GM18517 (cell line): ENCODE data around the gene LRP4.

ENCODE experiments used
- ATAC-seq: cut with Tn5 transposase; IDR thresholded peaks from one replicate; pipeline ENCODE4 v1.9.1; 2021; ENCODE audit warnings: mild to moderate bottlenecking, moderate library complexity; ENCODE audit not compliant: unreplicated experiment

The LRP4 gene

GRCh38 chr11:46849631-46850030 is 68.7 kb downstream of the LRP4 start:
- no peak for ATAC-seq

- ATAC-seq: peak; percentile 2
These were observed 71.9 kb downstream of the LRP4 start for GRCh38 chr11:46846510-46846830.

- peak; percentile 89 for ATAC-seq
These were observed 72.4 kb downstream of the LRP4 start, which contains the start of gene CKAP5 for GRCh38 chr11:46845740-46846509. Gene CKAP5, minus strand, starts transcription at chr11:46846280. Its CDS starts 25,049 bp downstream, at chr11:46821231.

GRCh38 chr11:46845440-46845739 is 73.0 kb downstream of the LRP4 start:
- no peak for ATAC-seq

DNA sequence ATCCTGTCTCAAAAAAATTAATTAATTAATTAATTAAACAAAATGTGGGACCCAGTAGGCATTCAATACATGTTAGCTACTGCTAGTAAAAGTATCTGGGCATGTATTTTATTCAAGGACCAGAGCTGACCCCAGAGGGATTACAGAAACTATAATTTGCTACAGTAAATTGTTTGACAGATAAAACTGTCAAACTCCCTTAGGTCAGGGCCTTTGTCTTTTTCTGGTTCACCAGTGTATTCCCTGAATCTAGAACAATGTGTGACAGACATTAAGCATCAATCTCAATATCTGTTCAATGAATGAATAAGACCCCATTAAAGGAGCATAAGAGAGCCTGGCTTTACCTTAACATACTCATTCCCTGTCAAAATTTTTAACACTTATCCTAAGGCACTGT is 78.2 kb downstream of the LRP4 start:
- no peak for ATAC-seq

DNA sequence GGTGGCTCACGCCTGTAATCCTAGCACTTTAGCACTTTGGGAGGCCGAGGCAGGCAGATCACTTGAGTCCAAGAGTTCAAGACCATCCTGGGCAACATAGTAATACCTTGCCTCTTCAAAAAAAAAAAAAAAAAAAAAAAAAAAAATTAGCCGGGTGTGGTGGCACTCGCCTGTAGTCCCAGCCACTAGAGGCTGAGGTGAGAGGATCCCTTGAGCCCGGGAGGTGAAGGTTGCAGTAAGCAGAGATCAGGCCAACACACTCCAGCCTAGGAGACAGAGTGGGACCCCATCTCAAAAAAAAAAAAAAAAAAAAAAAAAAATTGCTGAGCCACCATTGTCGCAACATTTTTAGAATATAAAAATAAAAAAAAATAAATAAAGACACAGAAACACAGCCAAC is 79.8 kb downstream of the LRP4 start:
- ATAC-seq: no peak

DNA sequence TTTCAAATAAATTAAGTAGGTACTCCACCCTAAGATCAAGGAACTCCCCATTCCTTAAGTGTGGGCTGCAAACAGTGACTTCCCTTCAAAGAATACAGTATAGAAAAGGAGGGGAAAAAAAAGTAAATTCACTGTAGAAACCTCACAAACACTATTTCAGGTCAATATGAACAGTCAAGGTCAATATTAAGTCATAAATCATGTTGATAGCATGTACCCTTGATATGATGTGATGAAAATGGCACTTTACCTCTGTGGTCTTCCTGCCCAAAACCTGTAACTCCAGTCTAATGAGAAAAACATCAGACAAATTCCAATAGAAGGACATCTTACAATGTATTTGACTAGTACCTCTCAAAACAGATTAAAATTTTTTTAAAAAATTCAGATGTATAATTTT is 80.5 kb downstream of the LRP4 start:
- ATAC-seq: no peak

- ATAC-seq: no peak
These were observed 81.5 kb downstream of the LRP4 start for GRCh38 chr11:46836870-46837269.

DNA sequence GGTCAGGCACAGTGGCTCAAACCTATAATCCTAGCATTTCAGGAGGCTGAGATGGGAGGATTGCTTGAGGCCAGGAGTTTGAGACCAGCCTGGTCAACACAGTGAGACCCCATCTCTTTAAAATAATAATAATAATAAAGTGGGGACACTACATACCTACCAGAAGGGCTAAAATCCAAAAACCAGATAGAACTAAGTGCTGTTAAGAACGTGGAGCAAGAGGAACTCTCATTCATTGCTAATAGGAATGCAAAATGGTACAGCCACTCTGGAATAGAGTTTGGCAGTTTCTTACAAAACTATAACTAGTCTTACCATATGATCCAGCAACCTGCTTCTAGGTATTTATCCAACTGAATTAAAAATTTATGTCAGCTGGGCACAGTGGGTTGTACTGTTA is 81.9 kb downstream of the LRP4 start:
- ATAC-seq: no peak

- no peak for ATAC-seq
These were observed 82.5 kb downstream of the LRP4 start for GRCh38 chr11:46835897-46836296.

GRCh38 chr11:46834821-46835220 is 83.5 kb downstream of the LRP4 start:
- no peak for ATAC-seq

DNA sequence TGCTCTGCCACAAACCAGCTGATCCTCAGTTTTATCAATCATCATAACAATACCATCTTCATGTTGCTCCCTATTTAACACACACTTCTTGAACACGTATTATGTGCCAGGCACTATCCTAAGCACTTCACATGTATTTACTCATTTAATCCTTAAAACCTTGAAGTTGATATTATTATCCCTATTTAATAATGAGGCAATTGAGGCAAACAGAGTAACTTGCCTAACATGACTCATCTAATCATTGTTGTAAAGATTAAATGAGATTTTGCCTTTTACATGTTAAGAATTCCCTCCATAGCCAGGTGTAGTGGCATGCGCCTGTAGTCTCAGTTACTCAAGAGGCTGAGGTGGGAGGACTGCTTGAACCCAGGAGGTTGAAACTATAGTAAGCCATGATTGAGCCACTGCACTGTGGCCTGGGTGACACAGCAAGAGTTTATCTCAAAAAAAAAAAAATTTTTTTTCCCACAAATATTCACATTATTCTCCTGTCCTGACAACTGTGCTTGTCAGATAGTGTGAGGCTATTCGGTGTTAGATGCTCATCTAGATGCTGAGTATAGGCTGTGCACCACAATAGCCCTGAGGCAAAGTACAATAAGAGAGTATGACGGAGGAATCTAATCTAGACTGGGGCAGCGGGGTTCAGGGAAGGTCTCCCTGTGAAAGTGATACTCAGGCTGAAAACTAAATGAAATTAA is 85.7 kb downstream of the LRP4 start:
- no peak for ATAC-seq

DNA sequence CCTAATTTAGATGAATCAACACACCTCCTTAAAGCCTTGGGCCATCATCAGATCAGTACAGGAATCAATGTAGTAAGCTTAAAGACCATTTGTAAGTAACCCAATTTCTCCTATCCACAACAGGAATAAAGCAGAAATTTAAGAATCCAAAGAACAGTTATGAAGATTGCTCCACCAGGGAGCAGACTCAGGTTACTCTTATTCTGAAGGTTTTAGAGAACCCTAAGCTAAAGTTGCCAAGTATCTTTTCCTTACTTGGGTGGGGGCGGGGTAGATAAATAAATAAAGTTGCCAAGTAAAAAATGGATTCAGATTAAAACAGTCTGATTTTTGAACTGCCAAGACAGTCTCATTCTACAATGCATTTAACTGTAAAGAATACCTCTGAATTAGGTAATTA is 90.4 kb downstream of the LRP4 start:
- no peak for ATAC-seq

DNA sequence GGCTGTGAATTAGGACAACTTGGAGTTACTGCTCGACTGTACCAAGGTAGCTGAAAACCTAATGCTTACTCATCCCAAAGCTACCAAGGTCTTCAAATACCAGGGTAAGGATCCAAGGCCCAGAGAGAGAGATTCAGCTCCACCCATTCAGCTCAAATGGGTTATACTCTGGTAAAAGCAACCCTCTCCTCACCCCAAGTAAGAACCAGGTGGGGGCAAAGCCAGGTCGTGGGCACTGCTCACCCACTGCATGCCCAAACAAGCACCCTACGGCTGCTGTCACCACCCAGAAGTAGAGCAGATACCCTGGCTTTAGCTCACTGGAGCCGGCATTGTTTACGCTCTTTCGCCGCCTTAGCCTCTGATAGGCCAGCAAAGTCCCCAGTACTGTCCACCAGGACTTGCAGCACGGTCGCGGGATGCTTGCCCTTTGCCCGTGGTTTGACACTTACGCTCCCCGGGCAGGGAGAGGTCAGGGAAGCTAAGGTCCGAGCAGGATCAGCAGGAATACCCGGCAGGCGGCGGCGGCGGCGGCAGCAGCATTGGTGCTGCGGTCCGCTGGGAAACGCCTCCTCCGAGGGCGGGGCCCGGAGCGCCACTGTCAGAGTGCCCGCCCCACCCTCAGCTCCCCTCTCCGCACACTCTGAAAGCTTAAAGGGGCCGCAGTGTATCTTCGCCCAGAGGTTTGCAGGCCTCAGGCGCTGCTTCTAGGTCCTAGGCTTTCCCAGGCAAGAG is 91.9 kb downstream of the LRP4 start:
- peak; percentile 72 for ATAC-seq

- no peak for ATAC-seq
These were observed 109.4 kb downstream of the LRP4 start for GRCh38 chr11:46808799-46809431.
